ENCODE data around the gene GEN1.

The GEN1 gene

GRCh38 chr2:17800219-17800618 is 46.3 kb downstream of the GEN1 start:
- Histone ChIP-seq H3K23ac (ENCODE audit: low read length) (peak overlapping the region; percentile 43), H2BK5ac (ENCODE audit: low read depth, low read length, poor library complexity) (no peak overlapping the region), H4K12ac (ENCODE audit: low read depth, low read length) (no peak overlapping the region), H2AFZ (ENCODE audit: insufficient read depth, low read length, poor library complexity) (no peak overlapping the region), H3K4me1 (ENCODE audit: control insufficient read depth in 1 of 2, insufficient read depth in 2 of 2, low read length in 2 of 2) (no peaks in the 10 kb centered on the region), H3K79me2 (ENCODE audit: control insufficient read depth, insufficient read depth, low read length, poor library complexity) (no peaks in the 10 kb centered on the region), H3K27ac (ENCODE audit: low read depth, low read length) (no peak overlapping the region), H3K4me3 (ENCODE audit: low read depth, low read length) (no peak overlapping the region), H3K79me1 (ENCODE audit: low read length) (no peaks in the 10 kb centered on the region), H3K9ac (ENCODE audit: low read length) (no peak overlapping the region), H3K14ac (ENCODE audit: low read length) (no peak overlapping the region), H3K4ac (ENCODE audit: low read depth, low read length) (no peak overlapping the region), H4K8ac (ENCODE audit: low read depth, low read length) (no peak overlapping the region), H2BK12ac (ENCODE audit: low read length) (no peak overlapping the region), H4K91ac (ENCODE audit: low read depth, low read length) (no peak overlapping the region), H2BK120ac (ENCODE audit: insufficient read depth, low read length, poor library complexity) (no peak overlapping the region), H2AK5ac (ENCODE audit: low read length) (no peak overlapping the region), H3K4me2 (ENCODE audit: low read length) (no peak overlapping the region), H3K27me3 (ENCODE audit: insufficient read depth, low read length) (no peaks in the 10 kb centered on the region), H3K36me3 (ENCODE audit: control insufficient read depth in 1 of 2, insufficient read depth in 2 of 2, low read length in 2 of 2) (no peaks in the 10 kb centered on the region), H3K18ac (ENCODE audit: low read length) (no peak overlapping the region), H3K9me3 (ENCODE audit: insufficient read depth, low read depth, low read length) (no peaks in the 10 kb centered on the region)
- no peak for DNase-seq
- WGBS (ENCODE audit: extremely low coverage, insufficient coverage, insufficient read length): no CpG with 5 or more reads among the region's 5 CpGs

GRCh38 chr2:17800693-17801458 is 46.9 kb downstream of the GEN1 start:
- no CpG with 5 or more reads among the region's 1 CpG for WGBS (ENCODE audit: extremely low coverage, insufficient coverage, insufficient read length)
- Histone ChIP-seq H4K12ac (ENCODE audit: low read depth, low read length) (no peak overlapping the region), H3K27ac (ENCODE audit: low read depth, low read length) (no peak overlapping the region), H3K9me3 (ENCODE audit: insufficient read depth, low read depth, low read length) (no peaks in the 10 kb centered on the region), H3K27me3 (ENCODE audit: insufficient read depth, low read length) (no peaks in the 10 kb centered on the region), H3K14ac (ENCODE audit: low read length) (no peak overlapping the region), H2BK12ac (ENCODE audit: low read length) (no peak overlapping the region), H2AK5ac (ENCODE audit: low read length) (no peak overlapping the region), H3K79me1 (ENCODE audit: low read length) (no peaks in the 10 kb centered on the region), H3K4me1 (ENCODE audit: control insufficient read depth in 1 of 2, insufficient read depth in 2 of 2, low read length in 2 of 2) (no peaks in the 10 kb centered on the region), H4K91ac (ENCODE audit: low read depth, low read length) (no peak overlapping the region), H3K4ac (ENCODE audit: low read depth, low read length) (no peak overlapping the region), H3K4me3 (ENCODE audit: low read depth, low read length) (no peak overlapping the region), H3K79me2 (ENCODE audit: control insufficient read depth, insufficient read depth, low read length, poor library complexity) (no peaks in the 10 kb centered on the region), H4K8ac (ENCODE audit: low read depth, low read length) (no peak overlapping the region), H2BK120ac (ENCODE audit: insufficient read depth, low read length, poor library complexity) (no peak overlapping the region), H3K36me3 (ENCODE audit: control insufficient read depth in 1 of 2, insufficient read depth in 2 of 2, low read length in 2 of 2) (no peaks in the 10 kb centered on the region), H3K4me2 (ENCODE audit: low read length) (no peak overlapping the region), H2AFZ (ENCODE audit: insufficient read depth, low read length, poor library complexity) (no peak overlapping the region), H3K9ac (ENCODE audit: low read length) (no peak overlapping the region), H3K23ac (ENCODE audit: low read length) (no peak overlapping the region), H2BK5ac (ENCODE audit: low read depth, low read length, poor library complexity) (no peak overlapping the region), H3K18ac (ENCODE audit: low read length) (no peak overlapping the region)
- no peak for DNase-seq

DNA sequence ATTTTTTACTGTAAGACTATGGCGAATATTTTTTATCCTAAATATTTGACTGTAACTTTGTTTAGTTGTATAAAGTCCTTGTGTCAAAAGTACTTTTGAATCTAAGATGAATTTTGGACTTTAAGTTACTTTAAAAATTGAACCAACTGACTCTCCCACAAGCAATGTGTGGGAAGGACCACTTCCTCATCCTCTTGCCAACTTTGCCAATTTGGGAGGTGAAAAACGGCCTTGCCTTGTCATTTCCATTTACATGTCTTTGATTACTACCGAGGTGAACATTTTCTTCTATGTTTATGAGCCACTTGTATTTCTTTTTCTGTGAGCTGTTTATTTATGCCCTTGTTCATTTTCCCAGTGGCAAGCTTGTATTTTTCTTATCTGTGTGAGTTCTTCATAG is 49.6 kb downstream of the GEN1 start:
- no peak for DNase-seq
- Histone ChIP-seq H2AK5ac (ENCODE audit: low read length) (no peak overlapping the region), H2BK12ac (ENCODE audit: low read length) (no peak overlapping the region), H3K27me3 (ENCODE audit: insufficient read depth, low read length) (no peaks in the 10 kb centered on the region), H3K4me1 (ENCODE audit: control insufficient read depth in 1 of 2, insufficient read depth in 2 of 2, low read length in 2 of 2) (no peaks in the 10 kb centered on the region), H4K91ac (ENCODE audit: low read depth, low read length) (no peak overlapping the region), H3K4me3 (ENCODE audit: low read depth, low read length) (no peak overlapping the region), H3K79me1 (ENCODE audit: low read length) (no peaks in the 10 kb centered on the region), H3K4ac (ENCODE audit: low read depth, low read length) (no peak overlapping the region), H4K8ac (ENCODE audit: low read depth, low read length) (no peak overlapping the region), H4K12ac (ENCODE audit: low read depth, low read length) (no peak overlapping the region), H3K14ac (ENCODE audit: low read length) (no peak overlapping the region), H3K4me2 (ENCODE audit: low read length) (no peak overlapping the region), H2BK120ac (ENCODE audit: insufficient read depth, low read length, poor library complexity) (no peak overlapping the region), H3K23ac (ENCODE audit: low read length) (no peak overlapping the region), H3K9ac (ENCODE audit: low read length) (no peak overlapping the region), H3K9me3 (ENCODE audit: insufficient read depth, low read depth, low read length) (no peaks in the 10 kb centered on the region), H2AFZ (ENCODE audit: insufficient read depth, low read length, poor library complexity) (no peak overlapping the region), H3K79me2 (ENCODE audit: control insufficient read depth, insufficient read depth, low read length, poor library complexity) (no peaks in the 10 kb centered on the region), H3K27ac (ENCODE audit: low read depth, low read length) (no peak overlapping the region), H3K18ac (ENCODE audit: low read length) (no peak overlapping the region), H2BK5ac (ENCODE audit: low read depth, low read length, poor library complexity) (no peak overlapping the region), H3K36me3 (ENCODE audit: control insufficient read depth in 1 of 2, insufficient read depth in 2 of 2, low read length in 2 of 2) (no peaks in the 10 kb centered on the region)
- WGBS (ENCODE audit: extremely low coverage, insufficient coverage, insufficient read length): no CpG with 5 or more reads among the region's 3 CpGs

GRCh38 chr2:17804358-17804757 is 50.4 kb downstream of the GEN1 start:
- no CpG with 5 or more reads among the region's 3 CpGs for WGBS (ENCODE audit: extremely low coverage, insufficient coverage, insufficient read length)
- H2BK12ac ChIP-seq (ENCODE audit: low read length): no peak overlapping the region
- no peaks in the 10 kb centered on the region for H3K36me3 ChIP-seq (ENCODE audit: control insufficient read depth in 1 of 2, insufficient read depth in 2 of 2, low read length in 2 of 2)
- DNase-seq: no peak
- no peak overlapping the region for H2BK120ac ChIP-seq (ENCODE audit: insufficient read depth, low read length, poor library complexity)
- H4K91ac ChIP-seq (ENCODE audit: low read depth, low read length): no peak overlapping the region
- no peak overlapping the region for H3K27ac ChIP-seq (ENCODE audit: low read depth, low read length)
- H4K8ac ChIP-seq (ENCODE audit: low read depth, low read length): no peak overlapping the region
- no peak overlapping the region for H2BK5ac ChIP-seq (ENCODE audit: low read depth, low read length, poor library complexity)
- no peak overlapping the region for H3K4me2 ChIP-seq (ENCODE audit: low read length)
- H3K4ac ChIP-seq (ENCODE audit: low read depth, low read length): no peak overlapping the region
- no peak overlapping the region for H2AFZ ChIP-seq (ENCODE audit: insufficient read depth, low read length, poor library complexity)
- no peaks in the 10 kb centered on the region for H3K27me3 ChIP-seq (ENCODE audit: insufficient read depth, low read length)
- no peak overlapping the region for H3K9ac ChIP-seq (ENCODE audit: low read length)
- no peak overlapping the region for H3K4me3 ChIP-seq (ENCODE audit: low read depth, low read length)
- no peak overlapping the region for H3K18ac ChIP-seq (ENCODE audit: low read length)
- no peaks in the 10 kb centered on the region for H3K79me1 ChIP-seq (ENCODE audit: low read length)
- no peak overlapping the region for H3K14ac ChIP-seq (ENCODE audit: low read length)
- no peaks in the 10 kb centered on the region for H3K79me2 ChIP-seq (ENCODE audit: control insufficient read depth, insufficient read depth, low read length, poor library complexity)
- no peaks in the 10 kb centered on the region for H3K9me3 ChIP-seq (ENCODE audit: insufficient read depth, low read depth, low read length)
- no peak overlapping the region for H4K12ac ChIP-seq (ENCODE audit: low read depth, low read length)
- H3K23ac ChIP-seq (ENCODE audit: low read length): no peak overlapping the region
- H2AK5ac ChIP-seq (ENCODE audit: low read length): no peak overlapping the region
- H3K4me1 ChIP-seq (ENCODE audit: control insufficient read depth in 1 of 2, insufficient read depth in 2 of 2, low read length in 2 of 2): no peaks in the 10 kb centered on the region
